ENCODE results near the gene XYLT2. TPM values are rescaled to one million over a fixed set of nuclear protein-coding genes. Genes with fewer than 3 reads are reported as not detected.

Gene XYLT2
- total and polyA plus RNA-seq, 2 experiments from 2014 or later, result 14.2 to 44.9 TPM

GRCh38 chr17:50358177-50358576 is 12.3 kb downstream of the XYLT2 start (continued):
- TF ChIP-seq, protein P1, sequence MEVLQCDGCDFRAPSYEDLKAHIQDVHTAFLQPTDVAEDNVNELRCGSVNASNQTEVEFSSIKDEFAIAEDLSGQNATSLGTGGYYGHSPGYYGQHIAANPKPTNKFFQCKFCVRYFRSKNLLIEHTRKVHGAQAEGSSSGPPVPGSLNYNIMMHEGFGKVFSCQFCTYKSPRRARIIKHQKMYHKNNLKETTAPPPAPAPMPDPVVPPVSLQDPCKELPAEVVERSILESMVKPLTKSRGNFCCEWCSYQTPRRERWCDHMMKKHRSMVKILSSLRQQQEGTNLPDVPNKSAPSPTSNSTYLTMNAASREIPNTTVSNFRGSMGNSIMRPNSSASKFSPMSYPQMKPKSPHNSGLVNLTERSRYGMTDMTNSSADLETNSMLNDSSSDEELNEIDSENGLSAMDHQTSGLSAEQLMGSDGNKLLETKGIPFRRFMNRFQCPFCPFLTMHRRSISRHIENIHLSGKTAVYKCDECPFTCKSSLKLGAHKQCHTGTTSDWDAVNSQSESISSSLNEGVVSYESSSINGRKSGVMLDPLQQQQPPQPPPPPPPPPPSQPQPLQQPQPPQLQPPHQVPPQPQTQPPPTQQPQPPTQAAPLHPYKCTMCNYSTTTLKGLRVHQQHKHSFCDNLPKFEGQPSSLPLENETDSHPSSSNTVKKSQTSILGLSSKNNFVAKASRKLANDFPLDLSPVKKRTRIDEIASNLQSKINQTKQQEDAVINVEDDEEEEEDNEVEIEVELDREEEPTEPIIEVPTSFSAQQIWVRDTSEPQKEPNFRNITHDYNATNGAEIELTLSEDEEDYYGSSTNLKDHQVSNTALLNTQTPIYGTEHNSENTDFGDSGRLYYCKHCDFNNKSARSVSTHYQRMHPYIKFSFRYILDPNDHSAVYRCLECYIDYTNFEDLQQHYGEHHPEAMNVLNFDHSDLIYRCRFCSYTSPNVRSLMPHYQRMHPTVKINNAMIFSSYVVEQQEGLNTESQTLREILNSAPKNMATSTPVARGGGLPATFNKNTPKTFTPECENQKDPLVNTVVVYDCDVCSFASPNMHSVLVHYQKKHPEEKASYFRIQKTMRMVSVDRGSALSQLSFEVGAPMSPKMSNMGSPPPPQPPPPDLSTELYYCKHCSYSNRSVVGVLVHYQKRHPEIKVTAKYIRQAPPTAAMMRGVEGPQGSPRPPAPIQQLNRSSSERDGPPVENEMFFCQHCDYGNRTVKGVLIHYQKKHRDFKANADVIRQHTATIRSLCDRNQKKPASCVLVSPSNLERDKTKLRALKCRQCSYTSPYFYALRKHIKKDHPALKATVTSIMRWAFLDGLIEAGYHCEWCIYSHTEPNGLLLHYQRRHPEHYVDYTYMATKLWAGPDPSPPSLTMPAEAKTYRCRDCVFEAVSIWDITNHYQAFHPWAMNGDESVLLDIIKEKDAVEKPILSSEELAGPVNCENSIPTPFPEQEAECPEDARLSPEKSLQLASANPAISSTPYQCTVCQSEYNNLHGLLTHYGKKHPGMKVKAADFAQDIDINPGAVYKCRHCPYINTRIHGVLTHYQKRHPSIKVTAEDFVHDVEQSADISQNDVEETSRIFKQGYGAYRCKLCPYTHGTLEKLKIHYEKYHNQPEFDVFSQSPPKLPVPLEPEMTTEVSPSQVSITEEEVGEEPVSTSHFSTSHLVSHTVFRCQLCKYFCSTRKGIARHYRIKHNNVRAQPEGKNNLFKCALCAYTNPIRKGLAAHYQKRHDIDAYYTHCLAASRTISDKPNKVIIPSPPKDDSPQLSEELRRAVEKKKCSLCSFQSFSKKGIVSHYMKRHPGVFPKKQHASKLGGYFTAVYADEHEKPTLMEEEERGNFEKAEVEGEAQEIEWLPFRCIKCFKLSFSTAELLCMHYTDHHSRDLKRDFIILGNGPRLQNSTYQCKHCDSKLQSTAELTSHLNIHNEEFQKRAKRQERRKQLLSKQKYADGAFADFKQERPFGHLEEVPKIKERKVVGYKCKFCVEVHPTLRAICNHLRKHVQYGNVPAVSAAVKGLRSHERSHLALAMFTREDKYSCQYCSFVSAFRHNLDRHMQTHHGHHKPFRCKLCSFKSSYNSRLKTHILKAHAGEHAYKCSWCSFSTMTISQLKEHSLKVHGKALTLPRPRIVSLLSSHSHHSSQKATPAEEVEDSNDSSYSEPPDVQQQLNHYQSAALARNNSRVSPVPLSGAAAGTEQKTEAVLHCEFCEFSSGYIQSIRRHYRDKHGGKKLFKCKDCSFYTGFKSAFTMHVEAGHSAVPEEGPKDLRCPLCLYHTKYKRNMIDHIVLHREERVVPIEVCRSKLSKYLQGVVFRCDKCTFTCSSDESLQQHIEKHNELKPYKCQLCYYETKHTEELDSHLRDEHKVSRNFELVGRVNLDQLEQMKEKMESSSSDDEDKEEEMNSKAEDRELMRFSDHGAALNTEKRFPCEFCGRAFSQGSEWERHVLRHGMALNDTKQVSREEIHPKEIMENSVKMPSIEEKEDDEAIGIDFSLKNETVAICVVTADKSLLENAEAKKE (CRISPR knock-in tag; IDR thresholded peaks at IDR 0.05), result no peak

- H2AFZ ChIP-seq, result no peak overlapping the region
- TF ChIP-seq, protein P1 (CRISPR knock-in tag; IDR thresholded peaks at IDR 0.05), result no peak
- TF ChIP-seq STAT1 (IDR thresholded peaks at IDR 0.05; ENCODE audit: unreplicated experiment), result no peak
- TF ChIP-seq NANOG (IDR thresholded peaks at IDR 0.05; ENCODE audit: borderline replicate concordance), result no peak
- no peak for TF ChIP-seq ZNF114 (CRISPR knock-in tag; IDR thresholded peaks at IDR 0.05)
- TF ChIP-seq, protein P2, sequence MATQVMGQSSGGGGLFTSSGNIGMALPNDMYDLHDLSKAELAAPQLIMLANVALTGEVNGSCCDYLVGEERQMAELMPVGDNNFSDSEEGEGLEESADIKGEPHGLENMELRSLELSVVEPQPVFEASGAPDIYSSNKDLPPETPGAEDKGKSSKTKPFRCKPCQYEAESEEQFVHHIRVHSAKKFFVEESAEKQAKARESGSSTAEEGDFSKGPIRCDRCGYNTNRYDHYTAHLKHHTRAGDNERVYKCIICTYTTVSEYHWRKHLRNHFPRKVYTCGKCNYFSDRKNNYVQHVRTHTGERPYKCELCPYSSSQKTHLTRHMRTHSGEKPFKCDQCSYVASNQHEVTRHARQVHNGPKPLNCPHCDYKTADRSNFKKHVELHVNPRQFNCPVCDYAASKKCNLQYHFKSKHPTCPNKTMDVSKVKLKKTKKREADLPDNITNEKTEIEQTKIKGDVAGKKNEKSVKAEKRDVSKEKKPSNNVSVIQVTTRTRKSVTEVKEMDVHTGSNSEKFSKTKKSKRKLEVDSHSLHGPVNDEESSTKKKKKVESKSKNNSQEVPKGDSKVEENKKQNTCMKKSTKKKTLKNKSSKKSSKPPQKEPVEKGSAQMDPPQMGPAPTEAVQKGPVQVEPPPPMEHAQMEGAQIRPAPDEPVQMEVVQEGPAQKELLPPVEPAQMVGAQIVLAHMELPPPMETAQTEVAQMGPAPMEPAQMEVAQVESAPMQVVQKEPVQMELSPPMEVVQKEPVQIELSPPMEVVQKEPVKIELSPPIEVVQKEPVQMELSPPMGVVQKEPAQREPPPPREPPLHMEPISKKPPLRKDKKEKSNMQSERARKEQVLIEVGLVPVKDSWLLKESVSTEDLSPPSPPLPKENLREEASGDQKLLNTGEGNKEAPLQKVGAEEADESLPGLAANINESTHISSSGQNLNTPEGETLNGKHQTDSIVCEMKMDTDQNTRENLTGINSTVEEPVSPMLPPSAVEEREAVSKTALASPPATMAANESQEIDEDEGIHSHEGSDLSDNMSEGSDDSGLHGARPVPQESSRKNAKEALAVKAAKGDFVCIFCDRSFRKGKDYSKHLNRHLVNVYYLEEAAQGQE (IDR thresholded peaks at IDR 0.05; ENCODE audit: unreplicated experiment), result no peak
These were observed 13.2 kb downstream of the XYLT2 start for GRCh38 chr17:50359005-50359699.

More at GRCh38 chr17:50359005-50359699, 13.2 kb downstream of the XYLT2 start:
- H3K27ac Mint-ChIP-seq, result no peak overlapping the region
- peaks cover 20% of the 10 kb centered on the region for H3K4me1 Mint-ChIP-seq
- Histone ChIP-seq H3K27me3 (ENCODE audit: insufficient read depth) (no peaks in the 10 kb centered on the region), H4K20me1 (replicated peaks; ENCODE audit: insufficient read depth) (no peaks in the 10 kb centered on the region; the same call in 1 of the 2 replicates), H3K4me1 (ENCODE audit: insufficient read depth) (peaks cover 12% of the 10 kb centered on the region), H3K79me2 (replicated peaks; ENCODE audit: insufficient read depth) (no peaks in the 10 kb centered on the region), H3K4me3 (no peak overlapping the region), H3K4me2 (no peak overlapping the region), H3K36me3 (ENCODE audit: insufficient read depth) (no peaks in the 10 kb centered on the region), H3K9me2 (ENCODE audit: insufficient read depth) (no peaks in the 10 kb centered on the region), H3F3A (replicated peaks; ENCODE audit: low read depth) (no peaks in the 10 kb centered on the region), H3K27ac (ENCODE audit: low read depth) (no peak overlapping the region)
- peaks cover 12% of the 10 kb centered on the region for H3K27me3 Mint-ChIP-seq (ENCODE audit: insufficient read depth, low read depth, poor library complexity)
- no peaks in the 10 kb centered on the region for H3K9me3 Mint-ChIP-seq
- H3K4me3 Mint-ChIP-seq, result no peak overlapping the region
- H3K36me3 Mint-ChIP-seq (ENCODE audit: low read depth), result peaks cover 48% of the 10 kb centered on the region
- no peak for ATAC-seq
- no peak for DNase-seq (ENCODE audit: low spot score)
